ENCODE data around the gene CACNA1C.
"Not testable (repeated sequence)": the region's sequence is repeated elsewhere in the genome, so short reads cannot be mapped to it uniquely, and the experiment has no call there.

CACNA1C gene

GRCh38 chr12:2685620-2686279 lies 633.0 kb downstream of the CACNA1C start:
- not testable (repeated sequence) for DNase-seq

GRCh38 chr12:2686280-2686646 lies 633.5 kb downstream of the CACNA1C start:
- DNase-seq = no peak

- no peak for DNase-seq
These were observed 634.3 kb downstream of the CACNA1C start for GRCh38 chr12:2687058-2687457.

DNA sequence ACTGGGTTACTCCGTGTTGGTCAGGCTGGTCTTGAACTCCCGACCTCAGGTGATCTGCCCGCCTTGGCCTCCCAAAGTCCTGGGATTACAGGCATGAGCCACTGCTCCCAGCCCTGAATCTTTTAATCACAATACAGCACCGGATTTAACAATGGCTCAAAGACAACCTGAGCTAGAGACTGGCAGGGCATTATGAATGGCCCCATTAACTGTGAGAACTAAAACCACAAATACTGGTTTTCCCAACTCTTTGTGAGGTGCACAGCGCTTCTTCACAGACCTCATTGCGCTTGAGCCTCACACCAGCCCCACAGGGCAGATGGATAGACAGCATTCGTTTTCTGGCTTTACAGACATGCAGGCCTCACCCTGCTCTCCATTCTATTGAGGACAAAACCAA lies 634.9 kb downstream of the CACNA1C start:
- DNase-seq = no peak

DNA sequence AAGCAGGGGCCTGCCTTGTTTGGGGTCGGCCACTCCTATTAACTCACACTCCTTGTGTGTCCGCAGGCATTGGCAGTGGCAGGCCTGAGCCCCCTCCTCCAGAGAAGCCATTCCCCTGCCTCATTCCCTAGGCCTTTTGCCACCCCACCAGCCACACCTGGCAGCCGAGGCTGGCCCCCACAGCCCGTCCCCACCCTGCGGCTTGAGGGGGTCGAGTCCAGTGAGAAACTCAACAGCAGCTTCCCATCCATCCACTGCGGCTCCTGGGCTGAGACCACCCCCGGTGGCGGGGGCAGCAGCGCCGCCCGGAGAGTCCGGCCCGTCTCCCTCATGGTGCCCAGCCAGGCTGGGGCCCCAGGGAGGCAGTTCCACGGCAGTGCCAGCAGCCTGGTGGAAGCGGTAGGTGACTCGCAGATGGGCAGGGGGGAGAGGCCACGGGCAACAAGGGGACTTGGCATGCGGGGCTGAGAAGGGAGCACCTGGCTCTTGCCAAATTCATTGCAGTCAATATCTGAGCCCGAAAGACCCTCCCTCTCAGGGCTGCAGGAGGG lies 635.7 kb downstream of the CACNA1C start:
- no peak for DNase-seq

- no peak for DNase-seq
These were observed 636.6 kb downstream of the CACNA1C start for GRCh38 chr12:2689393-2689792.

GRCh38 chr12:2689879-2690278 lies 637.1 kb downstream of the CACNA1C start:
- DNase-seq = no peak

GRCh38 chr12:2690348-2691005 lies 637.7 kb downstream of the CACNA1C start:
- DNase-seq = no peak

- no peak for DNase-seq
These were observed 638.2 kb downstream of the CACNA1C start for GRCh38 chr12:2691006-2691344.

DNA sequence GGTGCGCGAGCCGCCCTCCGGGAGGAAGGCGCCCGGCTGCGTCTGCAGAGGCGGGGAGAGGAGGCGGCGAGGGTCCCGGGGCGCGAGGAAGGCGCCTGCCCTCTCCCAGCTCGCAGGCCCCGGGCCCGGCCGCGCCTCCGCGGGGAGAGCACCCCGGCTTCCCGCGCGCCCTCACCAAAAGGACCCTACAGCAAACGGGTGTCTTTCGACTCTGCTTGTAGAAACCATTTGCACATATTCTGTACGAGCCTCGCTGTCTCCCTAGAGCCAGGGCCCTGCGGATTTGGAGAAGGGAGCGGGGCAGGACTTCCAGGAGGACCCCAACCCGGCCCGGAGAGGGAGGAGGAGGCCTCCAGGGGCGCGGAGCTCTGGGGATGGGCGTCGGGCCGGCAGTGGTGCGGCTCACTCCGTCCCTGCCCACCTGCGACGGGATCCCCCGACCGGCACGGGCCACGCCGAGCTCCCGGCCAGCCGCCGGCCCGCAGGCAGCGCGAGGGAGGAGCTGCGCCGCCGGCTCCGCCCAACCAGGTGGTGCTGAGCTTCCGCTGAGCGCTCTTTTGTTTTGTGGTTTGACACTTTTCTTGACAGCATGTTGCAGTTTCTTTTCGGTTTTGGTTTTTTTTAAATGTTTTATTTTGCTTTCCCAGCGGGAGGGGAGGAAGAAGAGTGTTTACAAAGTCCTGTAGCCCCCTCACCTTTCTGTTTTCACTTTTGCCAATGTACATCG lies 638.7 kb downstream of the CACNA1C start:
- DNase-seq = no peak

- DNase-seq = no peak
These were observed 639.3 kb downstream of the CACNA1C start for GRCh38 chr12:2692080-2692479.

DNA sequence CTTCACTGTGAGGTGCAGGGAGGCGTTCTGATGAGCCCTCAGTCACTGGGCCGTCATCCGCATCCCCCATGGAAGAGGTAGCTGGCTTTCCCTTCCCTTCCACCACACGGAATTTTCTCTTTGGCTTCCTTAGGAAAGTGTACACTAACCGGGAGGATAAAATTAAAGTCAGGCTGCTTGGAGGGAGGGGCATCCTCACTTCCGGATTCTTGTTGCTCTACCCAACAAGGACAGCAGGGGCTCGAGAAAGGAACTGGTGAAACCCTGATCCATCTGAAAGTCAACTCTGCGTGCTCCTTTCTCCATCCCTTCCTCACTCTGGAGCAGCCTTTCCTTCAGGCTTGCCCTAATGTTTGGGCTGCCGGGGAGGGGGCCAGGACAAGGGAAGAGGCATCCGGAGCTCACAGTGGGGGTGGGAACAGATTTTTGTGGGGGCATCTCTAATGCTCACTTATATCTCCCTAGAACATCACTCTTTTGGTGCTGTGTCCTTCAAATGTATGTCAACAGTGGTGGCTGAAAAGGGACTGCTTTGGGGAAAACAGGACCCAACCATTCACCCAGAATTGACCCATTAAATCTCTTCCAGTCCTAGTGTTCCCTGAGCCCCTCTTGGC lies 640.6 kb downstream of the CACNA1C start:
- no peak for DNase-seq

DNA sequence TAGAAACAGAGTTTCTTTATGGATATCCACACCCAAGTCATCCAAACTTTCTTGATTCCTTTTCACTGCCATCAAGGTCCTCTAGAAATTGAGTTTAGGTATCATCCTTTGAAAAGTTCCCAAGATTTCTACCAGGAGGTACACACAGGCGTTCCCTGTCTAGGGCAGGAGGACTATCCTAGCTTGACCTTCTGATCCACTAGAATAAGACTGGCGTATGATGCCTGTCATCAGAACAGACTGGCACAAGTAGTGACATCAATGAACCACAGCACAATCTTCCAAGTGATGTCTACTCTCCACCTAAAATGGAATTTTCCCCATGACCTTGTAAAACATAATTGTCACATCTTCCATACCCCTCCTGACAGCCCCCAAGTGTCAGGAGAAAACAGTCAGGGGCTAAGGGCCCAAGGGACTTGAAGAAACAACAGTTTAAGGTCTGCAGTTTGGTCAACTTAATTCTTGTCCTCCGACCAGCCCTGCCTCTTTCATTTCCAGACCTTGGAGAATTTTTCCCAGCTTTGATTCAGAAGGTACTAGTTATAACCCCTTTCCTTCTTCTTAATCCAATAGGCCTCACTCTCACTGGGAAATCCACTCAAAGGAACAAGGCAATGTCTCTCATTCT lies 641.3 kb downstream of the CACNA1C start:
- no peak for DNase-seq

DNA sequence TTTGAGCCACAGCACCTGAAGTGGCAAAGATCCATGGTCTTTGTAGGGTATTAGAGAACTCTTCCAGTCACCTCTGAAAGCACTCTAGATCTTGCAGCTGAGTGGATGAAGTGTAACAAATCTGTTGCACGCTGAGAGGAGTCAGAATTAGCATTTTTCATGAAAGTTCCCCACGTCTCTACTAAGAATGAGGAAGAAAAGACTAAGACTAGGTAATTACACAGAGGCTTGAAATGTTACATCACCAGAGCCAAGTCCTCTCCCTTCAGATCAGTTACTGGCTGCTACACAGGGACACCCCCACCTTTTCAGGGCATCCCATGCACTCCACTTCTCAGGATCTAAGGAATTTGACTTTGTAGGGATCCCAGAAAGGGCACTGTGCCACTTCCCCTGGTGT lies 643.3 kb downstream of the CACNA1C start:
- DNase-seq = no peak

DNA sequence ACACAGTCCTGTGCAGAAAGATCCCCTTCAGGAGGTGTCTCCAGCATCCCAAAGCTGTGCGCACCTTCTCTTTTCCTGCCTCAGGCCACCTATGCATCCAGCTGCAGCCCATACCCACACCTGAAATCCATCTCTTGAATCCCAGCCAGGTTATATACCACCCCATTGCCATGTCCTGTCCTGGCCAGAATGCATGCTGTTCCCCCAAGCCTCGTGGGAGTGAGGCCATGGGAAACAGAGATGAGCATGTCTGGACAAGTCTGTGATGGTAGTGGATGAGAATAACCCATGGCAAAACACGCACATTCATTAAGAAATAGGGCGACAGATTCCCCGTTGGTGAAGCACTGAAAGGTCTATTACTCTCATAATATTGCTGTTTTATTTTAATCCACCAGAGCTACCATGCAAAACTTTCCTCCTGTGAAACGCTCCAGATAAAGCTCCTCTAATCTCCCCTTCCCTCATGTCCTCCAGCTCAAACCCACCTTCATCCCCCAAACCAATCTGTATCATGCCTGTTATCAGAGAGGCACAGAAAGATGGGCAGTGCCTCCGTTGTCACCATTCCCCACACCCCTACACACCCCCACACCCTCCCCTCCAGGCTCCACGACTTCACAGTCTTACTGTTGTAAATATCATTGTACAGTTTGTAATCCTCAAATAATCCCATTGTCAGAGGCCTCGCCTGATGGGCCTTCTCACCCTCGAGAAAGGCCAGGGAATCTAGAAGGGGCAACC lies 644.4 kb downstream of the CACNA1C start:
- no peak for DNase-seq

DNA sequence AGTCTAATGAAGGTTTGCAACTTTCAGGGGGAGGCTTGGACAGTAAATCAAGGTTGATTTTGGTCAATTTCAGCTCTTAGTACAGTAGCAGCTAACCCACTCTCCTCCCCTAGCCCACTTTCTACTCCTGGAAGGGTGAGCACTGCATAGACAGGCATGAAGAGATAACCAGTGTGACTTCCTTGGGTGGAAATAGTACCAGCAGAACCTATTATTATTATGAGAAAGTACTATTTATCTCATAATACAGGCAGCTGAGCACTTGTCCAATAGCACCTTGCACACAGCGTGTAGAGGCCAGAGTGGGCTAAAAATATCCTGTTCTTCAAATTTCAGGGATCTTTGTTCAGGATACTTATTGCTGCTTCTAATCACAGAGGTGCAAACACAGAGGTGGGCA lies 645.8 kb downstream of the CACNA1C start:
- DNase-seq = no peak

DNA sequence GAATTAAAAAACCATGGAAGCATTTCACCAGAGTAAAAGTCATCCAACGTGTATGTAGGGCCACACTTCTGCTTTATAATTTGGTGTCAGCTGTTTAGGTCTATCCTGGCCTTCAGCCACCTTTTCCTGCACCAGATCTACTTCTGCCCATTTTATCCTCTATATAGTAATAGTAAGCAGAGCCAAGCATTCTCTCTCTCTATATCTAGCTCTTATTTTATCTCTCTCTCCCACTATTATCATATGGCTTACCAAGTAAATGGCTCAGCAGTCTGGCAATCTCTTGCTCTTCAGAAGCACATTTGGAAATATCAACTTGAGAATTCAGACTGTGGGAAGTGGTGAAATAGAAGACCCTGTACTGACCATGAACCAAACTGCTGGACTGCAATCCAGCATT lies 657.9 kb downstream of the CACNA1C start:
- no peak for DNase-seq

DNA sequence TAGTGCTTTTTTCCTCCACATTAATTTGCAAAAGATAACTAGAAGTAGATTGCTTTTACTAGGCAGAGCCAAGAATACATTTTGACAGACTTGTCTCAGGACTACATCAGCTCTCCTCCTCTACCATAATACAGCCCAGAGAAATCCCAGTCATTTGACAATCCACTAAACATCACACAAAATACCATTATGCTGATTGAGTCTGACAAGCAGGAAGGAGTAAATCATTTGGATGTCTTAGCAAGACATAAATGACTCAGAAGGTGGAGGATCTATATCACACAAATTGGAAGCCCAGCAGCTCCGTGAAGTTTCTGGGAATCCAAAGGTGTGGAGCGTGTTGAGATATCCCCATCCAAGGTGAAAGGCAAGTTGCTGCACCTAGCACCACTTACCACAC lies 666.6 kb downstream of the CACNA1C start:
- no peak for DNase-seq

GRCh38 chr12:2722806-2723205 lies 670.0 kb downstream of the CACNA1C start:
- DNase-seq = no peak

DNA sequence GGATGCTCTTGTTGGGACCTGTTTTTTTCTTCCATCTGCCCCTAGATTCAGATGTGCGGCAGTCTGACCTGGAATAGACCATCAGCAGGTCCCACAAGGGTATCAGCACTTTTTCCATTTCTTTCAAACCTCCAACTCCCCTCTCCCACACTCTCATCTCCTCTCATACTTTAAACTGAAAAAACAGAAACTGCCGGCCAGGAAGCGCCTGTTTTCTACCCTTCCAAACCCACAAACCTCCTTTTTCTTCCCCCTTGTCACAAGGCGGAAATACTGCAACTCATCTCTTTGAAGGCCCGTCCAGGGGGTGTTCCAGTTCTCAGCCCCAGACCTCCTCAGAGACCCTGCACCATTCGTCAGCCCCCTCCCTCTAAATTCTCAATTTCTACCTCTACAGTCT lies 679.5 kb downstream of the CACNA1C start:
- DNase-seq = no peak

DNA sequence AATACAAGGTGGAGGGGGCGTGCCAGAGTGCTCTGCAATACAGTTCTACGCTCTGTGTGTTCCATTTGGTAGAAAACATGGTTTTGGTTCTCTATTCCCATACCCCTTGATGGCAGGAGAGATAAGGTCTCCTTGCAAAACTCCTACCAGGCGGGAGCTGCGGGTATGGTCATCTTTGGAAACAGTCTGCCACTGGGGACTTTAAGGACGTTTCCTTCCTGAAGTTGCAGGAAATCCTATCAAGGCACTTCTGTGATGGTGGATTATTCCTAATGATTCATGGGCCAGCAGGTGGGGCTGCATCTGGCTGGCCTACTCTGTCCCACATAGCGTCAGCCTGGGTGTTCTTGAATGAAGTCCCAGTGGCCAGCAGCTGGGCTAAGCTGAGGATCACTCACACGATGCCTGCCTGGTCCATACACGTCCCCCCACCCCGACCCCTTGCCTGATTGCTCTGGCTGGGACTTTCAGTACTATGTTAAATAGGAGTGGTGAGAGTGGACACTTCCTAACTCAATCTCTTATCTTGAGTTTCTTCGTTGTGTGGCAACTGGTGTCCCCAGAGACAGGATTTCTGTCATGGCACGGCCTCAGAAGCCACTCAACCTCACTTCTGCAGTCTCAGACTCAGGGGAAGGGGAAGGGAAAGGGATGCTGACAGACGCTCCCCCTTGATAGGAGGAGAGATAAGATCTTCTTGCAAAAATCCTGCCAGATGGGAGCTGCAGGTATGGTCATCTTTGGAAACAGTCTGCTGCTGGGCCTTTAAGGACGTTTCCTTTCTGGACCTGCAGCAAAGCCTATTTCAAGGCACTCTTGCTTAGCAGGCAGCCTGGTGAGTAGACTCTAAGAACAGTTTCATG lies 680.9 kb downstream of the CACNA1C start:
- DNase-seq = no peak
